ENCODE measurements around the gene NFATC1.

DNA sequence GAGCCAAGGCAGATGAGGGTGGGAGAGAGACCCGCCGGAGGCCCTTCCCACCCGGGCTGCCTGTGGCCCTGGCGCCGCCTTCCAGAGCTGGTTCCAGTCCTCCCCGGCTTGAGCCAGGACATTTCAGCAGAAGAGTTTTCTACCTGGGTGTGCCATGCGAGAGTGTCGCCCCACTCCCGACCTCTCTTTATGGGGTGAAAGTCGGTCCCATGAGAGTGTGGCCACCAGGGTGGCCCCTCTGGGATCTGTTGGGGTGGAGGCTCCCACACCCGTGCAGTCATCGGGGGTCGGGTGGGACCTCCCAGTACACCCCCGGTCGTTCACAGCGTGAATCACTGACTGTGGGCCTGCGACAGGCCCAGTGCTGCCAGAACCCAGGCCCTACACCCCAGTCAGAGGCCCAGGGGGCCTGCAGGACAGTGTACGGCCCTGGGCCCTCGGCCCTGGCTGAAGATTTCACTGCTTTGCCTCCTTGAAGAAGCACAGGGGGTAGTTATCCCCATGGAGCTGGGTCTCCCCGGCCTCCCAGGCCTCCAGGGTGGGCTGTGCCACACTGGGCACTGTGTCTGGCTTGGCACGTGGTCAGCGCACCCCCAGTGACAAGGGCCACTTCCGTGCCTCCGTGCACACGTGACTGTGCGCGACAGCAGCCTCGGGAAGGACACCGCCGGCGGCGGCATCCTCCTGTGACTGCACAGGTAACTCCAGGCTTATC is 5.9 kb downstream of the NFATC1 start:
- TF ChIP-seq, protein P1, sequence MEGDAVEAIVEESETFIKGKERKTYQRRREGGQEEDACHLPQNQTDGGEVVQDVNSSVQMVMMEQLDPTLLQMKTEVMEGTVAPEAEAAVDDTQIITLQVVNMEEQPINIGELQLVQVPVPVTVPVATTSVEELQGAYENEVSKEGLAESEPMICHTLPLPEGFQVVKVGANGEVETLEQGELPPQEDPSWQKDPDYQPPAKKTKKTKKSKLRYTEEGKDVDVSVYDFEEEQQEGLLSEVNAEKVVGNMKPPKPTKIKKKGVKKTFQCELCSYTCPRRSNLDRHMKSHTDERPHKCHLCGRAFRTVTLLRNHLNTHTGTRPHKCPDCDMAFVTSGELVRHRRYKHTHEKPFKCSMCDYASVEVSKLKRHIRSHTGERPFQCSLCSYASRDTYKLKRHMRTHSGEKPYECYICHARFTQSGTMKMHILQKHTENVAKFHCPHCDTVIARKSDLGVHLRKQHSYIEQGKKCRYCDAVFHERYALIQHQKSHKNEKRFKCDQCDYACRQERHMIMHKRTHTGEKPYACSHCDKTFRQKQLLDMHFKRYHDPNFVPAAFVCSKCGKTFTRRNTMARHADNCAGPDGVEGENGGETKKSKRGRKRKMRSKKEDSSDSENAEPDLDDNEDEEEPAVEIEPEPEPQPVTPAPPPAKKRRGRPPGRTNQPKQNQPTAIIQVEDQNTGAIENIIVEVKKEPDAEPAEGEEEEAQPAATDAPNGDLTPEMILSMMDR (IDR thresholded peaks at IDR 0.05; ENCODE audit: low read length) = no peak
- no peak for TF ChIP-seq EZH2 (IDR thresholded peaks at IDR 0.05; ENCODE audit: borderline replicate concordance, low read length)
